Endodermal cell (in vitro differentiated cells): ENCODE measurements around the gene LRRC3. TPM values are rescaled to one million over a fixed set of nuclear protein-coding genes. Genes with fewer than 3 reads are reported as not detected.

Source experiments
- DNase-seq: peaks from one replicate; pipeline ENCODE4 v3.0.0-alpha.2; 2017
- H3K27ac ChIP-seq: 2 replicates; pipeline ENCODE4 v1.5.1; 2013; ENCODE audit warnings: mild to moderate bottlenecking, low read depth, low read length, moderate library complexity
- H3K27me3 ChIP-seq: 2 replicates; pipeline ENCODE4 v1.6.1; 2013; ENCODE audit warnings: mild to moderate bottlenecking, low read length, moderate library complexity; ENCODE audit not compliant: insufficient read depth, control insufficient read depth, poor library complexity, severe bottlenecking
- H3K36me3 ChIP-seq: 2 replicates; pipeline ENCODE4 v1.7.0; 2013; ENCODE audit warnings: mild to moderate bottlenecking, low read length, moderate library complexity; ENCODE audit not compliant: control insufficient read depth, insufficient read depth
- H3K4me1 ChIP-seq: one replicate; pipeline ENCODE4 v1.7.0; 2013; ENCODE audit warnings: low read length; ENCODE audit not compliant: control insufficient read depth, insufficient read depth
- H3K4me3 ChIP-seq: 2 replicates; pipeline ENCODE4 v1.5.1; 2013; ENCODE audit warnings: mild to moderate bottlenecking, low read length, moderate library complexity
- H3K9ac ChIP-seq: 2 replicates; pipeline ENCODE4 v1.6.1; 2013; ENCODE audit warnings: mild to moderate bottlenecking, low read length, moderate library complexity; ENCODE audit not compliant: poor library complexity, severe bottlenecking; ENCODE audit errors: extremely low read depth
- H3K9me3 ChIP-seq: 2 replicates; pipeline ENCODE4 v1.6.1; 2013; ENCODE audit warnings: mild to moderate bottlenecking, low read length, moderate library complexity; ENCODE audit not compliant: control insufficient read depth
- H3K27ac Mint-ChIP-seq: 2 replicates; pipeline ENCODE4 v1.8.0; 2020; ENCODE audit warnings: mixed read lengths
- H3K27me3 Mint-ChIP-seq: 2 replicates; pipeline ENCODE4 v1.8.0; 2021; ENCODE audit warnings: mild to moderate bottlenecking, mixed read lengths; ENCODE audit not compliant: insufficient read depth
- H3K36me3 Mint-ChIP-seq: 2 replicates; pipeline ENCODE4 v1.8.0; 2020; ENCODE audit warnings: low read depth, mixed read lengths
- H3K4me1 Mint-ChIP-seq: 2 replicates; pipeline ENCODE4 v1.8.0; 2020; ENCODE audit warnings: mixed read lengths
- H3K4me3 Mint-ChIP-seq: 2 replicates; pipeline ENCODE4 v1.8.0; 2020; ENCODE audit warnings: mild to moderate bottlenecking, moderate library complexity, mixed read lengths
- H3K9me3 Mint-ChIP-seq: 2 replicates; pipeline ENCODE4 v1.8.0; 2020; ENCODE audit warnings: mild to moderate bottlenecking, mixed read lengths
- CTCF ChIP-seq: fragments of 200-600 bp; sonication (generic); conservative IDR thresholded peaks from 2 replicates; pipeline ENCODE4 v1.5.0; 2021; ENCODE audit warnings: antibody characterized with exemption, mild to moderate bottlenecking
- WGBS, 2 experiments: methylation state at CpG; one replicate each; pipeline versions ENCODE4 v1.1.5 to v1.1.7; 2013; ENCODE audit warnings: missing lambda C conversion rate in 2 of 2, mixed read lengths in 1 of 2; ENCODE audit not compliant: insufficient coverage in 1 of 2, insufficient read length in 1 of 2; 5-methylcytosine and 5-hydroxymethylcytosine counted together
- total RNA-seq, 2 donors: library from RNA; stranded (reverse); fragmentation: NEBNext Ultra II Directional in 1 of 2; extraction: Animal tissue kit (Norgen Biotek cat#: 25700) in 1 of 2; gene quantifications; 2 replicates in 1 of 2; 3 replicates in 1 of 2; pipeline ENCODE4 v1.2.1, GENCODE V29; 2021

Gene LRRC3
- total RNA-seq, 2 donors from 2014 or later: 14.1 to 16.5 TPM

- Histone ChIP-seq H3K4me3 (no peak overlapping the region), H3K36me3 (no peaks in the 10 kb centered on the region), H3K27me3 (no peaks in the 10 kb centered on the region), H3K9me3 (no peaks in the 10 kb centered on the region), H3K27ac (no peak overlapping the region), H3K9ac (no peak overlapping the region), H3K4me1 (no peaks in the 10 kb centered on the region)
- H3K27me3 Mint-ChIP-seq: no peaks in the 10 kb centered on the region
- no peak overlapping the region for H3K4me3 Mint-ChIP-seq
- no peak for TF ChIP-seq CTCF
- peak; percentile 22 for DNase-seq
- 95% methylated on average over 17 to 21 of the region's 26 CpGs for WGBS, 2 experiments
- peaks cover 3% of the 10 kb centered on the region for H3K4me1 Mint-ChIP-seq
- peaks cover 2% of the 10 kb centered on the region for H3K36me3 Mint-ChIP-seq
- no peak overlapping the region for H3K27ac Mint-ChIP-seq
- peaks cover 6% of the 10 kb centered on the region for H3K9me3 Mint-ChIP-seq
Observed at GRCh38 chr21:44421901-44422840, 33.1 kb upstream of the LRRC3 start.

- no peak overlapping the region for H3K27ac Mint-ChIP-seq
- no peak for TF ChIP-seq CTCF
- no peak overlapping the region for H3K4me3 Mint-ChIP-seq
- Histone ChIP-seq H3K4me3 (no peak overlapping the region), H3K27ac (no peak overlapping the region), H3K9me3 (no peaks in the 10 kb centered on the region), H3K36me3 (no peaks in the 10 kb centered on the region), H3K27me3 (no peaks in the 10 kb centered on the region), H3K4me1 (no peaks in the 10 kb centered on the region), H3K9ac (no peak overlapping the region)
- peaks cover 2% of the 10 kb centered on the region for H3K36me3 Mint-ChIP-seq
- DNase-seq: peak; percentile 47
- WGBS, 2 experiments: 91 to 98% methylated on average over 7 to 12 of the region's 12 CpGs
- H3K9me3 Mint-ChIP-seq: peaks cover 8% of the 10 kb centered on the region
- no peaks in the 10 kb centered on the region for H3K27me3 Mint-ChIP-seq
- H3K4me1 Mint-ChIP-seq: peaks cover 3% of the 10 kb centered on the region
Observed at GRCh38 chr21:44423312-44423821, 31.9 kb upstream of the LRRC3 start.

GRCh38 chr21:44423941-44424607 lies 31.2 kb upstream of the LRRC3 start:
- Mint-ChIP-seq H3K9me3 (peaks cover 13% of the 10 kb centered on the region), H3K36me3 (peaks cover 2% of the 10 kb centered on the region), H3K27ac (no peak overlapping the region), H3K27me3 (no peaks in the 10 kb centered on the region), H3K4me1 (peaks cover 3% of the 10 kb centered on the region), H3K4me3 (no peak overlapping the region)
- TF ChIP-seq CTCF: no peak
- Histone ChIP-seq H3K9me3 (peaks cover 5% of the 10 kb centered on the region), H3K9ac (no peak overlapping the region), H3K36me3 (no peaks in the 10 kb centered on the region), H3K4me1 (no peaks in the 10 kb centered on the region), H3K4me3 (no peak overlapping the region), H3K27me3 (no peaks in the 10 kb centered on the region), H3K27ac (no peak overlapping the region)
- WGBS, 2 experiments: 69 to 82% methylated on average over 8 to 17 of the region's 17 CpGs
- DNase-seq: peak; percentile 40
